MM.1S (cell line): ENCODE data around the gene KANSL2.

ENCODE experiments used
- CTCF ChIP-seq: fragments of 300-600 bp; sonication (generic); IDR thresholded peaks from 2 replicates; pipeline ENCODE4 v1.5.1; 2016; ENCODE audit warnings: antibody characterized with exemption, low read length, mixed read lengths
- EZH2phosphoT487 ChIP-seq: fragments of 300-600 bp; sonication (generic); IDR thresholded peaks from 2 replicates; pipeline ENCODE4 v1.6.1; 2018; ENCODE audit warnings: antibody characterized with exemption, low read length

- TF ChIP-seq CTCF (no peak), EZH2phosphoT487 (no peak)
These were observed 9.0 kb upstream of the KANSL2 start for GRCh38 chr12:48690990-48691389.
